Endothelial cell of umbilical vein (primary cell): Measurements from ENCODE around the gene SPTLC3. TPM values are rescaled to one million over a fixed set of nuclear protein-coding genes. Genes with fewer than 3 reads are reported as not detected.

ENCODE experiments used
- BruUV-seq: library from RNA; stranded (reverse); fragments of 400-500 nt; replicated peaks from 2 replicates; lab custom pipeline; 2021; lab: Mats Ljungman, UMichigan
- CTCF ChIA-PET: fragments of 300-600, 350-600 bp; sonication (Branson Sonifier 250); formaldehyde crosslinking; loops from one replicate; lab custom pipeline; 2021; ENCODE audit warnings: antibody characterized with exemption, inconsistent platforms; lab: Charles Lee
- POLR2A ChIA-PET: fragments of 300-600, 350-600 bp; sonication (Branson Sonifier 250); formaldehyde crosslinking; loops from one replicate; lab custom pipeline; 2021; ENCODE audit warnings: antibody characterized with exemption, inconsistent platforms; lab: Charles Lee
- DNase-seq: peaks from one replicate; pipeline ENCODE4 v3.0.0-alpha.2; 2011; ENCODE audit warnings: low read depth, low spot score
- FAIRE-seq: peaks from 2 replicates; lab custom pipeline; 2011; peaks lifted over from hg19 to GRCh38; lab: Jason Lieb, UNC
- H2AFZ ChIP-seq: 2 replicates; pipeline ENCODE4 v1.6.0; 2012; ENCODE audit warnings: low read depth, low read length, control low read depth, inconsistent platforms
- H3K27ac ChIP-seq: 2 replicates; pipeline ENCODE4 v1.5.1; 2011; ENCODE audit warnings: low read depth, mild to moderate bottlenecking, control low read depth, low read length, moderate library complexity; ENCODE audit not compliant: insufficient read depth
- H3K27me3 ChIP-seq, 2 experiments: 2 replicates each; pipeline versions ENCODE4 v1.6.0 to v1.6.1; 2011; ENCODE audit warnings: low read length in 2 of 2, mixed read lengths in 1 of 2; ENCODE audit not compliant: control insufficient read depth in 2 of 2, insufficient read depth in 2 of 2
- H3K36me3 ChIP-seq, 2 experiments: 2 replicates in 1 of 2; 3 replicates in 1 of 2; pipeline ENCODE4 v1.5.1; 2011; ENCODE audit warnings: low read length in 2 of 2, mild to moderate bottlenecking in 1 of 2, moderate library complexity in 1 of 2; ENCODE audit not compliant: control insufficient read depth in 2 of 2, insufficient read depth in 2 of 2; ENCODE audit errors: extremely low read depth in 1 of 2
- H3K4me1 ChIP-seq: 3 replicates; pipeline ENCODE4 v1.5.1; 2011; ENCODE audit warnings: mild to moderate bottlenecking, low read length; ENCODE audit not compliant: control insufficient read depth, insufficient read depth; ENCODE audit errors: extremely low read depth
- H3K4me2 ChIP-seq: 2 replicates; pipeline ENCODE4 v1.6.1; 2011; ENCODE audit warnings: low read length, control low read depth, mixed read lengths; ENCODE audit not compliant: insufficient read depth
- H3K4me3 ChIP-seq, 3 experiments: fragments of 200-600 bp in 1 of 3; sonication (generic), shearing (Covaris generic) in 1 of 3; replicated peaks in 1 of 3; 2 replicates each; pipeline ENCODE4 v1.5.1; 2011 to 2016; ENCODE audit warnings: control low read depth in 3 of 3, low read length in 3 of 3, mild to moderate bottlenecking in 2 of 3, inconsistent platforms in 1 of 3, low read depth in 1 of 3, moderate library complexity in 1 of 3; ENCODE audit not compliant: insufficient read depth in 1 of 3
- H3K79me2 ChIP-seq: 2 replicates; pipeline ENCODE4 v1.6.0; 2012; ENCODE audit warnings: low read length, inconsistent platforms; ENCODE audit not compliant: control insufficient read depth, insufficient read depth
- H3K9ac ChIP-seq: replicated peaks from 2 replicates; pipeline ENCODE3; 2011; ENCODE audit warnings: low read length, control low read depth; ENCODE audit not compliant: insufficient read depth; ENCODE audit errors: extremely low read depth
- H3K9me1 ChIP-seq: replicated peaks from 3 replicates; pipeline ENCODE4 v1.6.0; 2011; ENCODE audit warnings: mild to moderate bottlenecking, low read length; ENCODE audit not compliant: control insufficient read depth, insufficient read depth; ENCODE audit errors: extremely low read depth
- H3K9me3 ChIP-seq: replicated peaks from 2 replicates; pipeline ENCODE4 v1.5.1; 2012; ENCODE audit warnings: low read length, inconsistent platforms; ENCODE audit not compliant: control insufficient read depth, insufficient read depth
- H4K20me1 ChIP-seq: replicated peaks from 2 replicates; pipeline ENCODE3; 2011; ENCODE audit warnings: mild to moderate bottlenecking, low read length; ENCODE audit not compliant: control insufficient read depth, insufficient read depth; ENCODE audit errors: extremely low read depth
- EZH2 ChIP-seq: IDR thresholded peaks from 2 replicates; pipeline ENCODE4 v1.6.1; 2012; ENCODE audit warnings: borderline replicate concordance, low read depth, mild to moderate bottlenecking, moderate library complexity, low read length, inconsistent platforms; ENCODE audit not compliant: severe bottlenecking
- FOS ChIP-seq: IDR thresholded peaks from 2 replicates; pipeline ENCODE4 v1.6.1; 2011; ENCODE audit warnings: mild to moderate bottlenecking, low read length, moderate library complexity, borderline replicate concordance; ENCODE audit not compliant: insufficient read depth
- GATA2 ChIP-seq: IDR thresholded peaks from 2 replicates; pipeline ENCODE4 v1.7.0; 2011; ENCODE audit warnings: low read depth, mild to moderate bottlenecking, moderate library complexity, mixed read lengths, low read length; ENCODE audit not compliant: insufficient read length, insufficient read depth
- JUN ChIP-seq: IDR thresholded peaks from 2 replicates; pipeline ENCODE4 v1.6.1; 2011; ENCODE audit warnings: borderline replicate concordance, low read depth; ENCODE audit not compliant: insufficient read length, insufficient read depth
- MYC ChIP-seq: IDR thresholded peaks from one replicate; pipeline ENCODE4 v1.6.1; 2011; ENCODE audit warnings: mild to moderate bottlenecking, low read depth, low read length
- POLR2A ChIP-seq: IDR thresholded peaks from 2 replicates; pipeline ENCODE4 v1.6.1; 2012; ENCODE audit warnings: low read depth, mild to moderate bottlenecking, control low read depth, low read length
- POLR2AphosphoS5 ChIP-seq: IDR thresholded peaks from 2 replicates; pipeline ENCODE4 v1.6.1; 2012; ENCODE audit warnings: low read depth, mild to moderate bottlenecking, control low read depth, low read length, moderate library complexity; ENCODE audit not compliant: insufficient read depth
- dilution Hi-C: fragments of 300-500 bp; cut with MboI; formaldehyde crosslinking; loops from one replicate; pipeline ENCODE4 v1.15.0; 2019; ENCODE audit warnings: low sequenced_read_pairs; ENCODE audit not compliant: extremely low pct_ligation_motif_present
- intact Hi-C: fragments of 100-400 bp; cut with micrococcal nuclease; formaldehyde crosslinking; loops from one replicate; pipeline ENCODE4 v1.10.0; 2022
- polyA plus RNA-seq, 4 experiments: library from polyadenylated mRNA; depleted of rRNA in 3 of 4; stranded (reverse) in 3 of 4; unstranded in 1 of 4; fragments of >200 nt; gene quantifications; 2 replicates each; pipeline versions ENCODE4 v1.2.1 to v1.2.3, GENCODE V29; 2011 to 2012; ENCODE audit warnings: missing spikeins in 1 of 4
- total RNA-seq: library from RNA; stranded (reverse); gene quantifications from 2 replicates; pipeline ENCODE4 v1.2.3, GENCODE V29; 2021
- TF ChIP-seq, protein P1 (sequence below), 2 donors: IDR thresholded peaks; 1 replicate in 1 of 2; 2 replicates in 1 of 2; pipeline ENCODE4 v1.5.1; 2011; ENCODE audit warnings: low read length in 2 of 2, mild to moderate bottlenecking in 2 of 2, moderate library complexity in 2 of 2, control low read depth in 1 of 2, inconsistent platforms in 1 of 2, low read depth in 1 of 2; ENCODE audit not compliant: insufficient read depth in 1 of 2; ENCODE audit errors: extremely low read depth in 1 of 2

SPTLC3 gene
- total and polyA plus RNA-seq, 2 donors (not counting 3 experiments of a cell fraction or from before 2014, with no cell fraction given) = 0.29 to 0.35 TPM

DNA sequence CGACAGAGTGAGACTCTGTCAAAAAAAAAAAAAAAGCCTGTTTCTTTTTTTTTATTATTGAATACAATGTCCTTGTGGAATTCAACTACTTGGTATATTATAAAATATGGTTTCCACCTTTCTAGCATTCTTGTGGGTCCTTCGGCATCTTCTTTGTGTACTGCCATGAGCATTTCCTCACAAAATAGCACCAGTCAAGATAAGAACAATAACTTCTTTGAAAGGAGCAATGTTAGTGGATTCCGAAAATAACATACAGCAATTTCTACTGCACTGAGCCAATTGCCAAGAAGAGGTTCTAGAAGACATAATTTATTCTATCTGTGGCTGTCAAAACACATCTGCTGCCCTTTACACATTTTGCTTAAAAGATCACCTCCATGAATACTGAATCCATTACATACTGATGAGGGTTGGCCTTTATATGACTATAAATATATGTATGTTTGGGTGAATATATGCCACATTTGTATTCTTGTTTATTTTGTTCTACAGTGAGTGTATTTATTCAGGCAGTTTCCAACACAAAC, 19.1 kb upstream of the SPTLC3 start:
- peaks cover 0 to 2% of the 10 kb centered on the region in 2 experiments for H3K27me3 ChIP-seq
- H3K9ac ChIP-seq = no peak overlapping the region
- ChIA-PET POLR2A (no interaction called here), CTCF (no interaction called here)
- FAIRE-seq (no peak), DNase-seq (no peak)
- no TSS peak for BruUV-seq
- TF ChIP-seq MYC = no peak
- no peaks in the 10 kb centered on the region for H4K20me1 ChIP-seq
- no peak overlapping the region for H3K27ac ChIP-seq
- intact Hi-C loops (loop anchor here (2.0 kb wide), 1 partner anchor 29 kb away; no protein-coding TSS in a partner anchor), dilution Hi-C loops (no loop called here)
- no peaks in the 10 kb centered on the region for H3K9me3 ChIP-seq
- no peaks in the 10 kb centered on the region for H3K9me1 ChIP-seq
- no peak overlapping the region for H3K4me2 ChIP-seq
- H3K79me2 ChIP-seq = no peaks in the 10 kb centered on the region
- H3K4me3 ChIP-seq = no peak overlapping the region
- no peaks in the 10 kb centered on the region for H3K36me3 ChIP-seq
- no peaks in the 10 kb centered on the region for H3K4me1 ChIP-seq
- no peak overlapping the region for H2AFZ ChIP-seq

DNA sequence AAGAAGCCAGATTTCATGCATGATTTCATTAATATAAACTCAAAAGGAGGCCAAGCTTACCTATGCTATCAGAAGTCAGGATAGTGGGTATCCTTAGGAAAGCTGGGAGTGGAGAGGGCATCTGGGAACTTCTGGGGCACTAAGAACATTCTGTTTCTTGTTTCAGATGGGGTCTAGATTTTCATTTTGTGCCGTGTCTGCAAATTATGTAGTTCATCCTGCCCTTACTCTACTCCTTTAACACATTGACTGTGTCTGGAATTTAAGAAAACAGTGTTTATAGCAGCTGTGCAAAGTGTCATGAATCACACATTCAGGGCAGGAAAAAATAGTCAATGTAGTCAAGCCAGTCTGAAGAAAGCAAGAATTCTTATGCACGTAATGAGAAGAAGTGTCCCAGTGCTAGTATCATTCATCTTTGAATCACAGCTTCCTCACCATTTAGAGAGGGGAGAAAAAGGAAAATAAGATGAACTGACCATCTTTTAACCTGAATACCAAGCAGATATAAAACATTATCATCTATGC, 11.6 kb upstream of the SPTLC3 start:
- H3K27me3 ChIP-seq = no peaks in the 10 kb centered on the region
- BruUV-seq = no TSS peak
- H3K4me3 ChIP-seq = no peak overlapping the region
- dilution Hi-C loops (no loop called here), intact Hi-C loops (no loop called here)
- H3K4me2 ChIP-seq = no peak overlapping the region
- FAIRE-seq = no peak
- no peaks in the 10 kb centered on the region for H3K79me2 ChIP-seq
- no peaks in the 10 kb centered on the region for H3K9me1 ChIP-seq
- H3K27ac ChIP-seq = no peak overlapping the region
- ChIA-PET CTCF (no interaction called here), POLR2A (no interaction called here)
- DNase-seq = no peak
- H2AFZ ChIP-seq = no peak overlapping the region
- H3K4me1 ChIP-seq = no peaks in the 10 kb centered on the region
- no peaks in the 10 kb centered on the region for H3K36me3 ChIP-seq
- TF ChIP-seq EZH2 = no peak
- TF ChIP-seq FOS = no peak
- TF ChIP-seq POLR2A = no peak
- TF ChIP-seq, protein P1, sequence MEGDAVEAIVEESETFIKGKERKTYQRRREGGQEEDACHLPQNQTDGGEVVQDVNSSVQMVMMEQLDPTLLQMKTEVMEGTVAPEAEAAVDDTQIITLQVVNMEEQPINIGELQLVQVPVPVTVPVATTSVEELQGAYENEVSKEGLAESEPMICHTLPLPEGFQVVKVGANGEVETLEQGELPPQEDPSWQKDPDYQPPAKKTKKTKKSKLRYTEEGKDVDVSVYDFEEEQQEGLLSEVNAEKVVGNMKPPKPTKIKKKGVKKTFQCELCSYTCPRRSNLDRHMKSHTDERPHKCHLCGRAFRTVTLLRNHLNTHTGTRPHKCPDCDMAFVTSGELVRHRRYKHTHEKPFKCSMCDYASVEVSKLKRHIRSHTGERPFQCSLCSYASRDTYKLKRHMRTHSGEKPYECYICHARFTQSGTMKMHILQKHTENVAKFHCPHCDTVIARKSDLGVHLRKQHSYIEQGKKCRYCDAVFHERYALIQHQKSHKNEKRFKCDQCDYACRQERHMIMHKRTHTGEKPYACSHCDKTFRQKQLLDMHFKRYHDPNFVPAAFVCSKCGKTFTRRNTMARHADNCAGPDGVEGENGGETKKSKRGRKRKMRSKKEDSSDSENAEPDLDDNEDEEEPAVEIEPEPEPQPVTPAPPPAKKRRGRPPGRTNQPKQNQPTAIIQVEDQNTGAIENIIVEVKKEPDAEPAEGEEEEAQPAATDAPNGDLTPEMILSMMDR (IDR thresholded peaks at IDR 0.05; ENCODE audit: extremely low read depth in 1 of 2, insufficient read depth in 1 of 2, low read depth in 1 of 2, low read length in 2 of 2) = no peak
- TF ChIP-seq POLR2AphosphoS5 = no peak
- no peak for TF ChIP-seq JUN
- no peak for TF ChIP-seq MYC
- no peak for TF ChIP-seq GATA2
- no peak overlapping the region for H3K9ac ChIP-seq
- H3K9me3 ChIP-seq = no peaks in the 10 kb centered on the region
- no peaks in the 10 kb centered on the region for H4K20me1 ChIP-seq
